HFFc6 (cell line): ENCODE results near the gene TSN. TPM values are rescaled to one million over a fixed set of nuclear protein-coding genes. Genes with fewer than 3 reads are reported as not detected.

Source experiments
- DNase-seq: peaks from one replicate; pipeline ENCODE4 v3.0.0-alpha.2; 2018
- H3K27ac Mint-ChIP-seq: 2 replicates; pipeline ENCODE4 v1.8.0; 2020; ENCODE audit warnings: mild to moderate bottlenecking, mixed read lengths
- H3K27me3 Mint-ChIP-seq: 2 replicates; pipeline ENCODE4 v1.8.0; 2021; ENCODE audit warnings: mild to moderate bottlenecking, moderate library complexity, mixed read lengths; ENCODE audit not compliant: insufficient read depth
- H3K36me3 Mint-ChIP-seq: 2 replicates; pipeline ENCODE4 v1.8.0; 2021; ENCODE audit warnings: low read depth, mixed read lengths
- H3K4me1 Mint-ChIP-seq: 2 replicates; pipeline ENCODE4 v1.8.0; 2020; ENCODE audit warnings: low read depth, mixed read lengths
- H3K4me3 Mint-ChIP-seq: 2 replicates; pipeline ENCODE4 v1.8.0; 2020; ENCODE audit warnings: mild to moderate bottlenecking, moderate library complexity, mixed read lengths
- H3K9me3 Mint-ChIP-seq: 2 replicates; pipeline ENCODE4 v1.8.0; 2020; ENCODE audit warnings: mild to moderate bottlenecking, mixed read lengths
- CTCF ChIP-seq: fragments of 200-600 bp; sonication (generic); IDR thresholded peaks from 2 replicates; pipeline ENCODE4 v1.5.0; 2021; ENCODE audit warnings: antibody characterized with exemption, mild to moderate bottlenecking
- long read RNA-seq: library from polyadenylated mRNA; unstranded; transcript quantifications from one replicate; pipeline ENCODE4 v2.0.0, GENCODE V29; 2019
- total RNA-seq, 6 experiments: library from RNA; stranded (reverse); fragmentation: NEBNext Ultra II Directional; extraction: Animal tissue kit (Norgen Biotek cat#: 25700); gene quantifications; 2 replicates in 1 of 6; 3 replicates in 5 of 6; pipeline ENCODE4 v1.2.3, GENCODE V29; 2021

TSN gene
- 10 to 100 TPM; 74.8 to 91.2 (median 83.2) TPM for total RNA-seq
- long read RNA-seq, transcript TSN-201 (6 exons, 3,420 nt): major isoform, 122 of 151 reads
- long read RNA-seq, partial matches to known transcripts: 19 of 151 reads
- long read RNA-seq, other reads (novel, unspliced or antisense): 5 of 151 reads

DNA sequence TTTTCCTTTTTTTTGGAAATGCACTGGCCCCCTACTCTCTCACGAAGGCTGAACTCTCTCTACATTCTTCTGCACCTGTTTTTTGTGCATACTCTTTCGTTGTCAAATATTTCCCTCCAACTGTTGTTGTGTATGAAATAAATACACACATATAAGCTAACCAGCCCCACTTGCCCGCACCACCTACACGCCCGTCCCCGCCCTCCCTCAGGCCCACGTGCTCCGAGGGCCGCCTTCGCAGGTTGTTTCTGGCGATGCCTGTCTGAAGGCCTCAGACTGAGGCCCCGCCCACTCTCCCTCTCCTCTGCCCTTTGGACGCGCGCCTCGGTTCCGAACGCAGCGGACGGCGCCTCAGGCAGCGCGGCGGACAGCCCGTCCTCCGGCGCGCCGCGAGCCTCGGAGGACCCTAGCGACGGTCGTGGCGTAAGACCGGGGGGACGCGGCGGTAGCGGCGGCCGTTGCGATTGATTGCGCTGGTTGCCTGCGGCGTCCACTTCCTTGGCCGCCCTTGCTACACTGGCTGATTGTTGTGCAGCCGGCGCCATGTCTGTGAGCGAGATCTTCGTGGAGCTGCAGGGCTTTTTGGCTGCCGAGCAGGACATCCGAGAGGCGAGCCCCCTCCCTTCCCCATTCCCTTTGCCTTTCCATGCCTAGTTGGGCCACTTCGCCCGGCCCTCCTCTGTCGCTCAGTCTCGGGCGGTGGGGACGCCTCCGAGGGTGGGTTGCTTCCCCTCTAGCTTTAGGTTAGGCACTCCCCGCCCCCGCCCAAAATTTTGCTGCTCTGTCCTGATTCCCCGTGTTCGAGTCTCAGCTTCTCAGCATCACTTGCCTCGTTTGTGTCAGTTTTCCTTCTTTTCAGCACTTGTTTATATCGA is at the start of gene TSN:
Gene TSN (plus strand): TSS at position 415 of the 875 bp plus-strand sequence. CDS start 129 bp downstream, at position 544.
- Mint-ChIP-seq H3K27me3 (no peaks in the 10 kb centered on the region; the same call in 1 of the 2 replicates), H3K27ac (peak within 1 kb of the TSS; percentile 93), H3K9me3 (no peaks in the 10 kb centered on the region), H3K4me3 (peak within 1 kb of the TSS; percentile 99), H3K4me1 (peaks cover 20% of the 10 kb centered on the region), H3K36me3 (peaks cover 9% of the 10 kb centered on the region; the same call in 1 of the 2 replicates)
- TF ChIP-seq CTCF: no peak
- DNase-seq: peak; percentile 94

DNA sequence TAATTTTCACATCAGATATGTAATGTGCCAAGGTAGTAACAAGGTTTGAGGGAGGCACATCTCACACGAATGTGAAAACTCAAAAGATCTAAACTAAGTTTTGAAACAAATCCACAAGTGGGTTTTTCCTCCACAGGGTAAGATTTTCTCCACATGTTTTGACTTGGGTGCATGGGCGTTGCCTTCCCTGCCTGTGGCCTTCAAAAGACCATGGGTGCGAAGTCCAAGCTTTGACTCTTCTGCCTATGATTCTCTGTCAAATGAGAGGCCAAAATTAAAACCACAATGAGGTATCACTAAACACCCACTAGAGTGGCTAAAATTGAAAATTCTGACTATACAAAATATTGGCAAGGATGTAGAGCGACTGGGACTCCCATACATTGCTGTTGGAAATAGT is 49.5 kb upstream of the TSN start:
- Mint-ChIP-seq H3K9me3 (no peaks in the 10 kb centered on the region), H3K4me1 (peaks cover 36% of the 10 kb centered on the region), H3K4me3 (no peak overlapping the region), H3K27me3 (peaks cover 4% of the 10 kb centered on the region), H3K27ac (no peak overlapping the region), H3K36me3 (no peaks in the 10 kb centered on the region)
- DNase-seq: no peak
- TF ChIP-seq CTCF: no peak

GRCh38 chr2:121707344-121707919 is 48.0 kb upstream of the TSN start:
- TF ChIP-seq CTCF: no peak
- Mint-ChIP-seq H3K36me3 (no peaks in the 10 kb centered on the region), H3K27ac (no peak overlapping the region), H3K27me3 (peaks cover 4% of the 10 kb centered on the region), H3K4me3 (no peak overlapping the region), H3K4me1 (peaks cover 29% of the 10 kb centered on the region), H3K9me3 (no peaks in the 10 kb centered on the region)
- no peak for DNase-seq

DNA sequence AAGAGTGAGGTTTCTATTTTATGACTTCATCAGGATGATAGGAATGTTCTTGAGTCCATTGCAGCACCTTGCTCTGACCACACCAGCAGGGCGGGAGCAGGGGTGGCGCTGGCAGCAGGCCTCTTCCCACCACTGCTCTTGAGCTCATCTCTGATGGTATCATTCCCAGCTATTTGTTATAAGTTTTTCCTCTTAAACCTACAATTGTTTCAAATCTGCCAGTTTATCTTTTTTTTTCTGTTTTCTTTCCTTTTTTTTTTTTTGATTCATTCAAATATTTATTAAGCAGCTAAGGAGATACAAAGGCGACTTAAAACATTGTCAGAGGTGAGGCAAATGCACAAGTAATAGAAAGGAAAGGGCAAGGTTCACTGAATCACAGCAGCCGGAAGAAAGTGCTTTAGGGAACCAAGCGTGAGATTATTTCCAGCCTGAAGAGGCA is 47.5 kb upstream of the TSN start:
- Mint-ChIP-seq H3K27ac (no peak overlapping the region), H3K36me3 (no peaks in the 10 kb centered on the region), H3K4me3 (no peak overlapping the region), H3K9me3 (no peaks in the 10 kb centered on the region), H3K4me1 (peaks cover 26% of the 10 kb centered on the region), H3K27me3 (peaks cover 4% of the 10 kb centered on the region)
- TF ChIP-seq CTCF: no peak
- no peak for DNase-seq

DNA sequence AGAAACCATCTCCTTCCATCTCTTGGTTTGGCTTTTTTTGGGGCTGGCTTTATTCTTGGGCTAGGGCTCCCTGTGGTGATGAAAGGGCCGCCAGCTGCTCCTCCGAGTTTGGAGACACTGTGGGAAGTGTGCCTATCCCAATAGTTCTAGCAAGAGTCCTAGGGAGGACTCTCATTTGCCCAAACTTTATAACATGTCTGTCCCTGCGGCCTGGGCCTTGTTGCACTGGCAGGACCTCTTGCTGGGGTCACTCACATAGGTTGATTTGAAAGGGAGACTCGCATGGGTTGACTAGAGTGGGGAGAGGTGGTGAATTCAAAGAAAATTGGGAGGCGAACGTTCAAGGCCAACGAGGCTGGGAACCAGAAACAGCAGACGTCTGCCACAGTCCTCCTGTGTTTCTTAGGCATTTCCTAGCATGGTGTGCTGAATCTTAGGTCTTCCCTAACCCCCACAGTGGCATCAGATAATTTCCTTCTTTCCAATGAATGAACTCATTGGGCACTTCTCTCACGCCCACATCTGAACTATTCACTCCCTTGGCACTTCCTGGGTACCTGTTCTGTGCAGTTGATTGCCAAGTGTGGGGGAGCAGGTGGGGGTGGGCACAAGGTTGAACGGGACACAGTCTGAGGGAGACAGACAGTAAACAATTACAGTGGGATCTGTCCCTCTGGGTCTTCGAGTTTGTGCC is 45.5 kb upstream of the TSN start:
- Mint-ChIP-seq H3K27me3 (peaks cover 6% of the 10 kb centered on the region), H3K4me3 (no peak overlapping the region), H3K36me3 (no peaks in the 10 kb centered on the region), H3K4me1 (peaks cover 26% of the 10 kb centered on the region), H3K27ac (no peak overlapping the region), H3K9me3 (no peaks in the 10 kb centered on the region)
- no peak for TF ChIP-seq CTCF
- no peak for DNase-seq
